Suppressor macrophage treated with lipopolysaccharide for 4 hours (primary cell): ENCODE data around the gene ARRDC3.
"Not testable (repeated sequence)": the region's sequence is repeated elsewhere in the genome, so short reads cannot be mapped to it uniquely, and the experiment has no call there.

Source experiments
- DNase-seq: peaks from one replicate; pipeline ENCODE4 v3.0.0-alpha.2; 2020

The ARRDC3 gene

GRCh38 chr5:91383027-91383955, at the start of gene ARRDC3:
ARRDC3 (minus strand) TSS chr5:91383317; CDS start chr5:91383092, 225 bp downstream.
- DNase-seq, result peak; percentile 98

- no peak for DNase-seq
Observed at GRCh38 chr5:91430949-91431348, 47.8 kb upstream of the ARRDC3 start.

- DNase-seq, result no peak
Observed at GRCh38 chr5:91424638-91425436, 41.7 kb upstream of the ARRDC3 start.

- DNase-seq, result no peak
Observed at GRCh38 chr5:91423871-91424270, 40.8 kb upstream of the ARRDC3 start.

GRCh38 chr5:91420879-91421278, 37.8 kb upstream of the ARRDC3 start:
- no peak for DNase-seq

GRCh38 chr5:91419571-91420537, 36.7 kb upstream of the ARRDC3 start:
- peak; percentile 87 for DNase-seq

- DNase-seq, result no peak
Observed at GRCh38 chr5:91419136-91419535, 36.0 kb upstream of the ARRDC3 start.

GRCh38 chr5:91418158-91418557, 35.0 kb upstream of the ARRDC3 start:
- no peak for DNase-seq

GRCh38 chr5:91417219-91417618, 34.1 kb upstream of the ARRDC3 start:
- DNase-seq, result peak; percentile 31

- no peak for DNase-seq
Observed at GRCh38 chr5:91416491-91416890, 33.4 kb upstream of the ARRDC3 start.

- no peak for DNase-seq
Observed at GRCh38 chr5:91409304-91409703, 26.2 kb upstream of the ARRDC3 start.

GRCh38 chr5:91408710-91409109, 25.6 kb upstream of the ARRDC3 start:
- DNase-seq, result no peak

GRCh38 chr5:91407204-91407603, 24.1 kb upstream of the ARRDC3 start:
- no peak for DNase-seq

- DNase-seq, result no peak
Observed at GRCh38 chr5:91403438-91403837, 20.3 kb upstream of the ARRDC3 start.

- no peak for DNase-seq
Observed at GRCh38 chr5:91401175-91401574, 18.1 kb upstream of the ARRDC3 start.

GRCh38 chr5:91397791-91398190, 14.7 kb upstream of the ARRDC3 start:
- peak; percentile 45 for DNase-seq

- no peak for DNase-seq
Observed at GRCh38 chr5:91390268-91390667, 7.2 kb upstream of the ARRDC3 start.

GRCh38 chr5:91389555-91389954, 6.4 kb upstream of the ARRDC3 start:
- not testable (repeated sequence) for DNase-seq

- no peak for DNase-seq
Observed at GRCh38 chr5:91388362-91388761, 5.2 kb upstream of the ARRDC3 start.

- no peak for DNase-seq
Observed at GRCh38 chr5:91386120-91386519, 3.0 kb upstream of the ARRDC3 start.

- DNase-seq, result not testable (repeated sequence)
Observed at GRCh38 chr5:91385596-91385995, 2.5 kb upstream of the ARRDC3 start.

GRCh38 chr5:91384671-91385430, 1.7 kb upstream of the ARRDC3 start:
- peak; percentile 89 for DNase-seq
